Endothelial cell of hepatic sinusoid (primary cell): Measurements from ENCODE around the gene PRKG1.
"Not testable (repeated sequence)": the region's sequence is repeated elsewhere in the genome, so short reads cannot be mapped to it uniquely, and the experiment has no call there.

ENCODE experiments used
- in situ Hi-C: cut with HindIII; loops from 2 replicates; pipeline ENCODE4 v1.10.0; 2017; ENCODE audit warnings: low sequenced_read_pairs

PRKG1 gene

DNA sequence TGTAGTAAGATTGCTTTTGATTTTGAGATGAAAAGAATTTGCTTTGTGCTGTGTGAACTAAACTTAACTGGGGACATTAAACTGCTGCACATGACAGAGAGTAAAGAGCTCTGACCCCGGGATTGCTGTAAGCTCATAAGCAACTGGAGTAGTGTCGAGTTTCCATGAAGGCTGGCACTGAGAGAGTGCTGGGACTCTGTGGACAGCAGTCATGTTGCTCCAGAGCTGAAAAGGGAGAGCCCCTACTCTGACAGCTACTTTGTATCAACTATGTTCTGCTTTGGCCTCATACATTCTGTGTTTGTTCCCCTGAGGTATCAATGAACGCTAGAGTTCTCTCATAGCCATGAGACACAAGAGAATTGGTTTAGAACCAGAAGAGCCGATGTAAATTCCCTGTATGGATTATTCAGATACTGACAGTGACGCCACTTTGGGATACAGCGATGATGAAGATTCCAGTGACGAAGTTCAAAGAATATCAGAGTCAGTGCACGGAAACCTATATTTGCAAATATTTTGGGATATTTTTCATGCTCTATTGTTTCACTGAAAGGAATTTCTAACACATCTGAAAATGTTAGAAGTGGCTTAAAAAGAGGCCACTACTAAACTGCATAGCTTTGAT is 1053.9 kb downstream of the PRKG1 start:
- in situ Hi-C loops: no loop called here

GRCh38 chr10:52129410-52130178 is 1055.3 kb downstream of the PRKG1 start:
- in situ Hi-C loops: no loop called here

GRCh38 chr10:52135101-52135500 is 1060.8 kb downstream of the PRKG1 start:
- in situ Hi-C loops: no loop called here

- in situ Hi-C loops: no loop called here
These were observed 1062.6 kb downstream of the PRKG1 start for GRCh38 chr10:52136921-52137320.

- in situ Hi-C loops: no loop called here
These were observed 1069.1 kb downstream of the PRKG1 start for GRCh38 chr10:52143338-52143737.

- in situ Hi-C loops: no loop called here
These were observed 1071.3 kb downstream of the PRKG1 start for GRCh38 chr10:52145636-52146035.

DNA sequence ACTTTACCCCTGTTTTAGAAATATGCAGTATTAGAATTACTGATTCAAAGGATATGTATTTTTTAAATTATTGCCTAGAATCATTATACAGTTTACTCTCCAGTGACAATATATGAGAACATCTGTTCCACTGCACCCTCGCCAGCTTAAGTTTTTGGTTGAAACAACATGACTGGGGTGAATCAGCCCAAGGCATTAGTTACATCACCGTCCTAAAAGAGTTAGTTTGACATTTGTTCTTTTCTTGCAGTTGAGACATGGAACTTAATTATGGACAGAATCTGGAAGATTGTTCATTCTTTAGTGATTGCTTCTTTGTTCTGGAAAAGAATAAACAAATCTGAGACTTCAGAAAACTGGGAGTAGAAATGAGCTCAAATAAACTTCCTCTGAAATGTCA is 1072.5 kb downstream of the PRKG1 start:
- in situ Hi-C loops: no loop called here

GRCh38 chr10:52170776-52171175 is 1096.5 kb downstream of the PRKG1 start:
- in situ Hi-C loops: no loop called here

GRCh38 chr10:52172581-52172980 is 1098.3 kb downstream of the PRKG1 start:
- in situ Hi-C loops: no loop called here

- in situ Hi-C loops: no loop called here
These were observed 1111.0 kb downstream of the PRKG1 start for GRCh38 chr10:52185256-52185655.

DNA sequence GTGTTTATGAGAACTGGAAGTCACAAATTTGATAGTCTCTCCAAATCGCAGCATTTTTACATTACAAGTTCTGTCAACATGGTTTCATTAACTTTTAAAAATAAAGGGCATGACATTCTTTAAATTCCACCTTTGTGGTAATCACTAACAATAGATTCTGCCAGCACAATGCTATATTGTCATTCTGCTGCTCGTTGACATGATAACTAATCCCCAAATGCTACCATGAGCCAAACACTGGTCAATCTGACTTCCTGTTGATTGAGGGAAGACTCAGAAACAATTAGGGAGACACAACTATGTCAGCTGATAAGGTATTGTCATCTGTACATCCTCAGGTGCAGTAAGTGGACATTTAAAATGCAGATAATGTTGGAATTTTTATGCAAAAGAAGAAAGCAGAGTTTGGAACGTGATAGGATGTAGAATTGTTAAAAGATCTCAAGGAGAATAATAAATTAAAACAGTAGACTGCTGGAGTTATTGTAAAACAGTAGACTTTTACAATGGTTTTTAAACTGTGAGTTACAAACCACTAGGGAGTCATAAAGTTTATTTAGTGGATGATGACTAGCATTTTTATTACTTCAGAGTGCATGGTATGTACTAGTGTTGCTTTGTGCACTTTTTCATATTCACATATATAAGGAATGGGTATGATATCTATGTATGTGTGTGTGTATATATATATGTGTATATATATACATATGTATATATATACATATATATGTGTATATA is 1113.4 kb downstream of the PRKG1 start:
- in situ Hi-C loops: no loop called here

DNA sequence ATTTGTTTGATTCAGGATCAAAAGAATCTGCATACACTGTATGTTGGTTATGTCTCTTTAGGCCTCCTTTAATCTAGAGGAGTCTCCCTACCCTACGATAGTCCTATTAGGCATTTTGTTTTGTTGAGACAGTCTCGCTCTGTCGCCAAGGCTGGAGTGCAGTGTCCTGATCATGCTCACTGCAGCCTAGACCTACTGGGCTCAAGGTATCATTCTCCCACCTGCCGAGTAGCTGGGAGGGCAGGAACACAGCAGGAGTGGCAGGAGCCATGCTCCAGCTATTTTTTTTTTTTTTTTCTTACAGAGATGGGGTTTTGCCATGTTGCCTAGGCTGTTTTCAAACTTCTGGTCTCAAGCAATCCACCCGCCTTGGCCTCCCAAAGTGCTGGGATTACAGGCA is 1116.8 kb downstream of the PRKG1 start:
- in situ Hi-C loops: no loop called here

GRCh38 chr10:52194191-52194590 is 1119.9 kb downstream of the PRKG1 start:
- in situ Hi-C loops: no loop called here

- in situ Hi-C loops: no loop called here
These were observed 1120.4 kb downstream of the PRKG1 start for GRCh38 chr10:52194716-52195115.

DNA sequence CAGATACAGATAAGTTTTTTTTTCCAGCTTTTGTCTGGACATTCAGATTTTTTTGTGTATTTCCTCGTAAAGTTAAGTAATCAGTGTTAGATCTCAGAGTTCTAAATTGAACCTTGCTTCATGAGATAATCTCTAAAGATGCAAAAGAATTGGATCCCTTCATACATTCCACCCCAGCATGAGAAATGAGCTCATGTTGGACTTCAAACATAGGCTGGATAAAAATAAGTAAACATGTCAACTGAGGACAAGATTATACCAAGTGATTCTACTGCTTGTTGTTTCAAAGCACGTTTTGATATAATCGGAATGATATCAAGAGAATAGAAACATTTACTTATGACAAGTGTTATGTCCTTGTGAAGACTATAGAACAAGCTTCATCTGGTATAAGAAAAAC is 1122.8 kb downstream of the PRKG1 start:
- in situ Hi-C loops: no loop called here

DNA sequence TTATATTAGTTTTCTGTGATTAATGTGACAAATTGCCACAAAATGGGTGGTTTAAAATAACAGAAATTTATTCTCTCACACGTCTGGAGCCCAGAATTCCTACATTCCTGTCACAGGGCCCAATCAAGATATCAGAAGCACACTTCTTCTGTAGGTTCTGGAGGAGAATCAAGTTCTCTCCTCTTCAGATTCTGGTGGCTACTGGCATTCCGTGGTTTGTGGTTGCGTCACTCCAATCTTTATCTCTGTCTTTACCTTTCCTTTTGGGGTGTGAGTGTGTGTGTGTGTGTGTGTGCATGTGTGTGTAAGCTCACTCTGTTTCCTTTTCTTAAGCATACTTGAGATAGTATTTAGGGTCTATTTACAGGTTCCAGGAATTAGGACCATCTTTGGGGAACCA is 1124.3 kb downstream of the PRKG1 start:
- in situ Hi-C loops: no loop called here

- in situ Hi-C loops: not testable (repeated sequence)
These were observed 1130.6 kb downstream of the PRKG1 start for GRCh38 chr10:52204906-52205305.

- in situ Hi-C loops: no loop called here
These were observed 1134.1 kb downstream of the PRKG1 start for GRCh38 chr10:52208365-52208764.

DNA sequence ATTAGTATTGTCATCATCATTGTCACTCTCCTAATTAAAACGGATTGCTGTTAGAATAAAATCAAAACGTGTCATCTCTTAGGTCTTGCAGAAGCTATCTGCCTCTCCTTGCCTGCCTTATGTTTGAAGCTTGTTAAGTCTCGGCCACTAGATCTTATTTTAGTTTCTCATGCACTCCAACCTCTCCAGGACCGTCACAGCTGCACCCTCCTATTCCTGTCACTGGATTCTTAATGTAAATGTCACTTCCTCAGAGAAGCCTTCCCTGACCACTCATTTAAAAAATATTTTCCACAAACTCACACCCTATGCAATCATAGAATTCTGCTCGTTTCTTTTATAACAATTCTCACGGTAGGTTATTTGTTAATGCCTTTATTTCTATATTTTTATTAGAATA is 1135.9 kb downstream of the PRKG1 start:
- in situ Hi-C loops: loop anchor here (10.0 kb wide), 1 partner anchor 1165 kb away; no protein-coding TSS in a partner anchor

DNA sequence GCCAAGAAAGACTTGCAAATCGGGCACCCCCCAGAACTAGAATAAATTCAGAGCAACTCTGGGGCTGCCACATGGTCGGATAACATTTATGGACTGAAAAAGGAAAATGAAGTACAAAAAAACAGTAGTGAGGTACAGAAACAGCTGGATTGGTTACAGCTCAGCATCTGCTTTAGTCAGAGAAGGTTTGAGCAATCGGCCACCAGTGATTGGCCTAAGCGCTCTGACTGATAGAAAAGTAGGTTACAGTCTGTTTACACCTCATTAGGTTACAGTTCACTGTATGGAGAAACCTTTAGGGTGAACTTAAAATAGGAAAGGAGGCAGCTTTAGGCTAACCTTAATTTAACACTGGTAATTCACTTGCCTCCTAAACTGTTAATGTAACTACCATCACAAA is 1137.8 kb downstream of the PRKG1 start:
- in situ Hi-C loops: loop anchor here (10.0 kb wide), 1 partner anchor 1167 kb away; no protein-coding TSS in a partner anchor

DNA sequence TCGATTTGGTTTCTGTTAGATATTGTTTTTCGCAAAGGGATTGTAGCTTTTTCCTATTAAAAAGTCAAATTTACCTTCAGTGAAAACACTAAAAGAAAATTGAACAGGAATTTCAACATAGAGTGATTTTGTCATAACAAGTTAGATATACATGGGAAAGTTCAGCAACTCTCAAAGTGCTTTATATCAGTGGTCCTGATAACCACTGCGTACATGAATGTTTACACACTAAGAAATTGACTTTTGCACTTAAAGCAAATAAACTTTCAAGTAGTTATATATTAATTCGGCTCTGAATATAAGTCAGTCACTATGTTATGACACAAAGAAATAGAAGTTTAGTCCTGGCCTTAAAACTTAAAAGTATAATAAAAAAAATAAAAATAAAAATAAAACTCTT is 1138.5 kb downstream of the PRKG1 start:
- in situ Hi-C loops: loop anchor here (10.0 kb wide), 1 partner anchor 1168 kb away; no protein-coding TSS in a partner anchor

DNA sequence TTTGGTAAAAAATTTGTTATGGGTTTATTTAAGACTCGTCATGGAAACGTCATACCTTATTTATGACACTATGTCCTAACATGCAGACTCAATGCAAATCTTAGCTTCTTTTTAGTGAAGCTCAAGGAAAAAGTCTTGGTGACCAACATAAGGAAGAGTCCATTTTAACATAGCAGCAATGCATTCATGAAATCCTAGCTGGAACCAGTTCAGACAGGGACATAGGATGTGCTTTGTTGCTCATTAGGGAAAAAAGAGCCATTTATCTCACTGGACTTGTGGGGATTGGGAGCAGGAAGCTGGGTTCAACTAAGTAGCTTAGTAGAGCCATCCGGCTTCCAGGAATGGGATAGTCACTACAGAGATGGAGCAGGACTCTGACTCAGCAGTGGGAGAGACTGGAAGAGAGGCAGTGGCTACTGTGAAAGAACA is 1139.0 kb downstream of the PRKG1 start:
- in situ Hi-C loops: loop anchor here (10.0 kb wide), 1 partner anchor 1169 kb away; no protein-coding TSS in a partner anchor
